Activated T-helper 2 cell treated with anti-CD3 and anti-CD28 coated beads, Interferon-gamma antibody, Interleukin-2, Interleukin-4, amounts not matched to agents 10 μg/mL and 5 μg/mL and 100 μg/mL, durations not matched to agents 14 hours and 24 hours and 36 hours (primary cell): ENCODE measurements around the gene MRFAP1L1. TPM values are rescaled to one million over a fixed set of nuclear protein-coding genes. Genes with fewer than 3 reads are reported as not detected.
"Not testable (repeated sequence)": the region's sequence is repeated elsewhere in the genome, so short reads cannot be mapped to it uniquely, and the experiment has no call there.

Experiments used
- DNase-seq: peaks from one replicate; pipeline ENCODE4 v3.0.0; 2021; ENCODE audit warnings: low spot score
- H3K27ac Mint-ChIP-seq: one replicate; pipeline ENCODE4 v1.8.0; 2021; ENCODE audit warnings: mixed read lengths
- H3K27me3 Mint-ChIP-seq: one replicate; pipeline ENCODE4 v1.8.0; 2021; ENCODE audit warnings: low read depth, mixed read lengths
- H3K36me3 Mint-ChIP-seq: one replicate; pipeline ENCODE4 v1.8.0; 2021; ENCODE audit warnings: low read depth, mixed read lengths
- H3K4me1 Mint-ChIP-seq: one replicate; pipeline ENCODE4 v1.8.0; 2021; ENCODE audit warnings: low read depth, mixed read lengths
- H3K4me3 Mint-ChIP-seq: one replicate; pipeline ENCODE4 v1.8.0; 2021; ENCODE audit warnings: low read depth, mild to moderate bottlenecking, moderate library complexity, mixed read lengths
- H3K9me3 Mint-ChIP-seq: one replicate; pipeline ENCODE4 v1.8.0; 2021; ENCODE audit warnings: mixed read lengths
- intact Hi-C: fragments of 100-400 bp; cut with micrococcal nuclease; formaldehyde crosslinking; loops from one replicate; pipeline ENCODE4 v1.15.1; 2023
- total RNA-seq: library from RNA; stranded (reverse); gene quantifications from 2 replicates; pipeline ENCODE4 v1.2.3, GENCODE V29; 2022

The MRFAP1L1 gene
- total RNA-seq, 1 donor from 2014 or later, result 49.6 TPM

DNA sequence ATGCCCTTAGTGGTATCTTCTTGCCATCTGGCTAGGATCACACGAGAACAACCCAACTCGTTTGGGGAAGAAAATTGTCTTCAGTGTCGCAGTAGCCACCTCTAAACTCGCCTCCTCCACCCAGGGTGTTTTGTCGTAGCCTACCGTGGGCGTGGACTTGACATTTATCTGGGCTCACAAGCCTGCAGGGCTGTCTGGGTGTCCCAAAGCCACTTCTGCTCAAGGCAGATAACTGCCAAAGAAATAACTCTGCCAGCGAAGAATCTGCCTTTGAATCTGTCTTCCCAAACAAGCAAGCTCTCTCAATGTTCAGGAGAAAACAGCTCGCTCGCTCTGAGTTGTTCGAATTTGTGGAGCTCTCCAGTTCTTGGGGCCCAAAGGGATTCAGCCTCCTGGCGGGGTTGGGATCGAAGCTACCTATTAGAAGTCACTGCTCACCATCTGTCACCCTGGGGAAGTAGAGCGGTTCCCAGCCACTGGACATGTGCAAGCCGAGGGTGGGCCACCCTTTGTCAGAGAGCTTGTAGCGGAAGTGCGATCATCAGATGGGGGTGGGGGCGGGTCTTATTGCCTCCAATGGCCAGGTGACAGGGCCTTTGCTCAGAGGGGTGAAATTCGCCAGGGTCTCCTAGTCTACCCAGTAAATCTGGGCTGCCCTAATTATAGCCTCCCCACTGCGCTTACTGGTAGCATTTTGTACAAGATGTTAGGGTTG is 21.1 kb upstream of the MRFAP1L1 start:
- Mint-ChIP-seq H3K4me3 (no peak overlapping the region), H3K27me3 (no peaks in the 10 kb centered on the region), H3K9me3 (no peaks in the 10 kb centered on the region), H3K36me3 (no peaks in the 10 kb centered on the region), H3K27ac (no peak overlapping the region), H3K4me1 (peaks cover 4% of the 10 kb centered on the region)
- DNase-seq, result no peak
- intact Hi-C loops, result no loop called here

DNA sequence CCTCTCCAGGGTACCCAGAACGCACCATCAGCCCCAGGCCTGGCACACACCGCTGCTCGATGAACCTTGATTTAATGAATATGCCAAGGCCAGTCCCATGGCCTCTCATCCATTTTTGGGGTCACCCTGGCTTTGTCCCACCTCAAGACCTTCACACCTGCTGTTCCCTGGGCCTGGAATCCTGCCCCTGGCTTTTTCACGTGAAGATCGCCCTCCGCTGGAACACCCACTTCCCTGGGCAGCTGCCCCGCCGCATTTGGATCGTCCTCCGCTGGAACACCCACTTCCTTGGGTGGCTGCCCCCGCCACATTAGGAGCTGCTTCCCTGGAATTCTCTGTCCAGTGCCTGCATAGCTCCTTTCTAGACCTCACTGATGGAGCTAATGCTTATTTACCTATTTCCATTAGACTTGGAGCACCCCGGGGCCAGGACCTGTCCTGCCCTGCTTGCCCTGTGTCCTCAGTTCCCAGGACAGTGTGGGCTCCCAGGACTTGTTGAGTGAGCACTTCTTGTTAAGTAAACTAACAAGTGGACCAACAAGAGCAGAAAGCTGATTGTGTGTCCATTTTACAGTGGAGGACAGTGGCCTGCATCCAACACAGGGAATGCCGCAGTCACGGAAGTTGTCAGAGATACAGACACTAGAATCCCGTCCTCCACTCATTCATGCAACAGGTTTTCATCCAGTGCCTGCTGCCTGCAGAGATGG is 18.8 kb upstream of the MRFAP1L1 start:
- intact Hi-C loops, result no loop called here
- Mint-ChIP-seq H3K9me3 (no peaks in the 10 kb centered on the region), H3K36me3 (no peaks in the 10 kb centered on the region), H3K27ac (no peak overlapping the region), H3K4me1 (peaks cover 4% of the 10 kb centered on the region), H3K27me3 (no peaks in the 10 kb centered on the region), H3K4me3 (no peak overlapping the region)
- DNase-seq, result no peak

DNA sequence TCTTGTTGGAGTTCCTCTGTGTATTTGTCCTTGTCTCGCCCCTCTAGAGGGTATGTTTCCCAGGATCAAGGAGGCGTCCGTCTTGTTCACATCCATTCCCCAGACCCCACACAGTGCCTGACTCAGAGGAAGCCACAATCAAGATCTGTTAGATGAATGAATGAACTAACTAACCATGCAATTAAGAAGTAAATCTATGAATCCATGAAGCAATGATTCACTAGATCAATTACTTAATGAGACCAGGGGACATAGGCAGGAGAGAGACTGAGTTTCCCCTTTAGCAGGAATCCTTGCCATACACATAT is 18.2 kb upstream of the MRFAP1L1 start:
- no peak overlapping the region for H3K27ac Mint-ChIP-seq
- H3K4me1 Mint-ChIP-seq, result peaks cover 4% of the 10 kb centered on the region
- H3K4me3 Mint-ChIP-seq, result no peak overlapping the region
- intact Hi-C loops, result no loop called here
- no peak for DNase-seq
- H3K9me3 Mint-ChIP-seq, result no peaks in the 10 kb centered on the region
- no peaks in the 10 kb centered on the region for H3K36me3 Mint-ChIP-seq
- no peaks in the 10 kb centered on the region for H3K27me3 Mint-ChIP-seq

DNA sequence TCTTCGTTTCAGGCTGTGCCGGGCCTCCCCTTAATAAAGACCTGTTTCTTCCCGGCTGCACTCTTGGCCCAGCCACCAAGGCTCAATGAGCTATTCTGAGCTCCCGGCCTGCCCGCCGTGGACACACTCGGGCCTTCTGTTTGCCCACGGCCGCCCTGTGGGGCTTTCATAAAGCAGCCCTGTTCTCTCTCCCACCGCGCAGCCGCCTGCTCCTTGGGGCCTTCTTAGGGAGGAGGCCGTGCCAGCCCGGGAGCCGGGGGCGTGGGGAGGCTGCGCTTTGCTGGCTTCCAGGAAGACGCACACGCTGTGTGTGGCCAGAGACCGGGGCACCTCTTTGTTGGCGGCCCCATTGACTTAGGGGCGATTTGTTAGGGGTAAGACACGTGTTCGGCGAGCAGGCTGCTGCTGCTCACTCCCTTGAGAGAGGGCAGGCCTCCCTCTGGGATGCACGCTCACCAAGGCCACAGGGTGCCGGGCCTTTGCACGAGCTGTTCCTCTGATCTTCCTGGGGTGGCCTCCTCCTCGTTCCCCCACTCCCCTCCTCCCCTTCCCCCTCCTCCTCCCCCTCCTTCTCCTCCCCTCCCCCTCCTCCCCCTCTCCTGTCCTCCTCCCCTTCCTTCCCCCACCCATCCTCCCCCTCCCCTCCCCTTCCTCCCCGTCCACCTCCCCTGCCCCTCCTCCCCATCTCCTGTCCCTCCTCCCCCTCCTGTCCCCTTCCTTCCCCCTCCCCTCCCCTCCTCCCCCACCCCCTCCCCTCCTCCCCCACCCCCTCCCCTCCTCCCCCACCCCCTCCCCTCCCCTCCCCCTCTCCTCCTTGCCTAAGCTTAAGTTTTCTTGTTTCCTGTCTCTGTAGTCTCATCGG is 17.6 kb upstream of the MRFAP1L1 start:
- no peak overlapping the region for H3K4me3 Mint-ChIP-seq
- H3K27ac Mint-ChIP-seq, result no peak overlapping the region
- H3K4me1 Mint-ChIP-seq, result peaks cover 4% of the 10 kb centered on the region
- no peaks in the 10 kb centered on the region for H3K9me3 Mint-ChIP-seq
- H3K27me3 Mint-ChIP-seq, result no peaks in the 10 kb centered on the region
- intact Hi-C loops, result no loop called here
- DNase-seq, result no peak
- no peaks in the 10 kb centered on the region for H3K36me3 Mint-ChIP-seq

DNA sequence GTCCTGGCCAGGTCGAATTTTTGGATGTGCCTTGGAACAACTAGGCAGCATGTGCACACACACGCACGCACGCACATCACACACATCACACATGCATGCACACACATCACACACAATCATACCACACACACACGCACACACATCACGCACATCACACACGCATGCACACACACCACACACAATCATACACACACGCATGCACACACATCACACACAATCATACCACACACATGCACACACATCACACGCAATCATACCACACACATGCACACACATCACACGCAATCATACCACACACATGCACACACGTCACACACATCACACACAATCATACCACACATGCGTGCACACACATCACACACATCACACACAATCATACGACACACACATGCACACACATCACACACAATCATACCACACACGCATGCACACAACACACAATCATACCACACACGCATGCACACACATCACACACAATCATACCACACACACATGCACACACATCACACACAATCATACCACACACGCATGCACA is 15.8 kb upstream of the MRFAP1L1 start:
- H3K27ac Mint-ChIP-seq, H3K4me3 Mint-ChIP-seq, H3K36me3 Mint-ChIP-seq, H3K27me3 Mint-ChIP-seq, DNase-seq, H3K4me1 Mint-ChIP-seq, H3K9me3 Mint-ChIP-seq, intact Hi-C loops: not testable (repeated sequence)

DNA sequence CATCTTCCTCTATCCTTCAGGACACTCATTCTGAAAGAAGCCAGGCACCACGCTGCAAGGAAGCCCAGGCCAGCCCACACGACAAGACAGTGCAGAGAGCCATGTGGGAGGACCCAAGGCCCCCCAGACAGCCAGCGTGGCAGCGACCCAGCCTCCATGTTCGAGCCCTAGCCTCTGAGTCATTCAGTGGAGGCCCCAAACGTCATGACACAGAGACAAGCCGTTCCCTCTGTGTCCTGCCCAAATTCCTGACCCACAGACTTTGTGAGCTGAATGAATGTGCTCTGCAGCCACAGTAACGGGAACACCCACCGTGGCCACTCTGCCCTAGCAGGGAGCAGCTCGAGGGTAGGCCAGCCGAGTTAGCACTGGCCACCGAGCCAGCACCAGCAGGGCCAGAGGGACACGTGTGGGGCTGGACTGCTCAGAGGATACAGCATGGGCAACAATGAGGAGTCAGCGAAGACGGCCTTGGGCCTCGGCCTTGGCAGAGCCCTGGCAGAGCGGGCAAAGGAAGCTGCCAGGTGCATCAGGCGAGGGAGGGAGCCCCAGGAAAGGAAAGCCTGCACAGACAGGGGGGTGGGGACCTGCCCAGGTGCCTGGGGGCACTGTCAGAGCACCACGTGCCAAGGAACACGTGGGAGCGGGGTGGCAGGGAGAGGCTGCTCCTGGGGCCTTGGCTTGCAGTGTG is 14.9 kb upstream of the MRFAP1L1 start:
- H3K9me3 Mint-ChIP-seq, result no peaks in the 10 kb centered on the region
- H3K36me3 Mint-ChIP-seq, result no peaks in the 10 kb centered on the region
- DNase-seq, result no peak
- no peak overlapping the region for H3K27ac Mint-ChIP-seq
- no peaks in the 10 kb centered on the region for H3K27me3 Mint-ChIP-seq
- H3K4me1 Mint-ChIP-seq, result peaks cover 6% of the 10 kb centered on the region
- intact Hi-C loops, result no loop called here
- H3K4me3 Mint-ChIP-seq, result no peak overlapping the region

DNA sequence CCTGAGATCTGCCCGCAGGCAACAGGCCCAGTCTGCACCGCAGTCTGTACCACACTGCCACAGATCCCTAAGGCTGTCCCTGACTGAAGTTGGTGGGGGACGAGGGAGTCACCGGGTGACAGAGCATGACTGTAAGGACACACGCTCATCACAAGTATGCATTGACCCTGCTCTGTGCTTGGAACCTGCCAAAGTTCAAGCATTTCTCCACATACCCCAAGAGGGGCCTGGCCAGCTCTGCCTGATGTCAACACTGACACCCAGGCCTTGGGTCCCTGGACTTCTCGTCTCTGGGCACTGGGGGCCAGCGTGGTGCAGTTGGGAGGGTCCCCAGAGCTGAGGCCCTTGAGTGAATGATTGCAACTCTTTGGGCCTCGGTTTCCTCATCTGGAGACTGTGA is 14.2 kb upstream of the MRFAP1L1 start:
- Mint-ChIP-seq H3K4me1 (peaks cover 11% of the 10 kb centered on the region), H3K27me3 (no peaks in the 10 kb centered on the region), H3K4me3 (no peak overlapping the region), H3K36me3 (peaks cover 4% of the 10 kb centered on the region), H3K27ac (no peak overlapping the region), H3K9me3 (no peaks in the 10 kb centered on the region)
- intact Hi-C loops, result no loop called here
- no peak for DNase-seq

DNA sequence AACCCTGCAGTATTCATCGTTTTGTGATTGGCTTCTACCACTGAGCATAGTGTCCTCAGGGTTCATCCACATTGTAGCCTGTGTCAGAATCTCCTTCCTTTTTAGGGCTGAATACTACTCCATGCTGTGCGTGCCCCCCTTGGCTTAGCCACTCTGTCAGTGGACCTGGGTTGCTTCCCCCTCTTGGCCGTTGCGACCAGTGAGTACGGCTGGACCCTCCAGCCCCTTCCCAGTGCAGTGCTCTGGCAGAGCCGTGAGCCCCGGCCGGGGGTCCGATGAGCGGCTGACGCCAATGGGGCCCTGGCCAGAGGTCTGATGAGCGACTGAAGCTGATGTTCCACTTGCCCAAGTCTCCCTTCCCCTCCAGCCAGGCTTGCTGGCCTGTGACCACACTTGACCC is 13.2 kb upstream of the MRFAP1L1 start:
- H3K27me3 Mint-ChIP-seq, result no peaks in the 10 kb centered on the region
- peaks cover 10% of the 10 kb centered on the region for H3K36me3 Mint-ChIP-seq
- H3K4me1 Mint-ChIP-seq, result peaks cover 17% of the 10 kb centered on the region
- H3K27ac Mint-ChIP-seq, result no peak overlapping the region
- no peak for DNase-seq
- intact Hi-C loops, result no loop called here
- no peaks in the 10 kb centered on the region for H3K9me3 Mint-ChIP-seq
- H3K4me3 Mint-ChIP-seq, result no peak overlapping the region

DNA sequence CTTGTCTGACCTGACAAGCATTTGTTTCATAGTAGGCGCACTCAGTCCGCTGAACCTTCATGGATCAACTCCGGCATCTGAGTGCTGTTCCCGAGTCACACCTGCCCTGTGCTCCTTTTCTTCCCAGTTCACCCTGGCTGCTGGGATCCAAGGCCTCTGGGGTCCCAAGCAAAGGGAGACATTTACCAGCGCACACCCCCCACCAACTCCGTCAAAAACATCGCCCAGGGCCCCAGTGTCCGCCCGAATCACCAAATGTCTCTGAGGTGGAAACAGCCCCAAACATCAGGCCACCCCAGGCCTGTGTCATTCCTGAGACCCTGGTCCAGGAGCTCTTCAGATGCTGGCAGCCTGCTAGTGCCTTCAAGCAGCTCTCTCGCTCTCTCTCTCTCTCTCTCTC is 11.5 kb upstream of the MRFAP1L1 start:
- no peak for DNase-seq
- Mint-ChIP-seq H3K36me3 (peaks cover 13% of the 10 kb centered on the region), H3K4me1 (peaks cover 17% of the 10 kb centered on the region), H3K9me3 (no peaks in the 10 kb centered on the region), H3K27me3 (no peaks in the 10 kb centered on the region), H3K27ac (no peak overlapping the region), H3K4me3 (no peak overlapping the region)
- intact Hi-C loops, result no loop called here

DNA sequence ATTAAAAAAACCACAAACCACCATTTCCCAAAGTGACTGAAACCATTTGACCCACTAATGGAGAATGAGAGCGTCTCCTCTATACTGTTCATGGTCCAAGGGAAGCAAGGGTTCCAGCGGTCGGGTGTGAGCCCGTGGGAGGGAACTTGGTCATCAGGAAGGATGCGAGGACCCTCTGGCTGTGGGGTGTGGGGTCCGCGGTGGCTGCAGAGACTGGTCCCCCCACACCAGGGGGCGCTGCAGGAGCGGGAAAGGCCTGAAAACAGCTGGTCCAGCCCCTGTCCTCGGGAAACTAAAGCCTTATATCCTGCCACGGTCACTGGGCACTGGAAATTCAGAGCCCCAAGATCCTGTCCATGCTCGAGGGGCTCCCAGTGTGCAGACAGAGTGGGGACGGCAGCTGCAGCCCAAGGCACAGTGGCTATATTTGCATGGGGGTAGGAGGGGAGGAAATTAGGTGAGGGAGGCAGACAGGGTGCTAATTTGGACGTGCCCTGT is 10.6 kb upstream of the MRFAP1L1 start:
- Mint-ChIP-seq H3K4me1 (peaks cover 24% of the 10 kb centered on the region), H3K27me3 (no peaks in the 10 kb centered on the region), H3K4me3 (no peak overlapping the region), H3K9me3 (no peaks in the 10 kb centered on the region), H3K36me3 (peaks cover 13% of the 10 kb centered on the region), H3K27ac (no peak overlapping the region)
- intact Hi-C loops, result loop anchor here (1.0 kb wide), 1 partner anchor 154 kb away; no protein-coding TSS in a partner anchor
- peak; percentile 67 for DNase-seq

DNA sequence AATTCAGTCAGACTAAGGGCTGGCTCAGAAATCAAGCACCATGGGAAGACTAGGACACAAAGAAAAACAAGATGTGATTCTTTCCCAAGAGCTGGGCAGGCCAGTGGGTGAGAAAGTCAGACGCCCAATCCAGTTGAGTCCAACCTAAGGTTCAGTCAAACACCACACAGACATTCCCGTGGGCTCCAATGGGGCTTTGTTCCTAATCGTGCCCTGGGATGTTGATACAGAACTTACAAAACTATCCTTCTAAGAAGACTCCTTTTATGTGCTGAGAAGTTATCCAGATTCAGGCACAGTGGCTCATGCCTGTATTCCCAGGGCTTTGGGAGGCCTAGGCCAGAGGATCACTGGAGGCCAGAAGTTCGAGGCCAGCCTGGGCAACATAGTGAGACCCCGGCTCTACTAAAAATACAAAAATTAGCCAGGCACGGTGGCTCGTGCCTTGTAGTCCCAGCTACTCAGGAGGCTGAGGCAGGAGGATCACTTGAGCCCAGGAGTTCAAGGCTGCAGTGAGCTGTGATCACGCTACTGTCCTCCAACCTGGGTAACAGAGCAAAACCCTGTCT is 10.0 kb upstream of the MRFAP1L1 start:
- H3K4me3 Mint-ChIP-seq, result no peak overlapping the region
- intact Hi-C loops, result loop anchor here (1.0 kb wide), 1 partner anchor 155 kb away; no protein-coding TSS in a partner anchor
- DNase-seq, result no peak
- H3K27ac Mint-ChIP-seq, result no peak overlapping the region
- peaks cover 24% of the 10 kb centered on the region for H3K4me1 Mint-ChIP-seq
- H3K27me3 Mint-ChIP-seq, result no peaks in the 10 kb centered on the region
- H3K9me3 Mint-ChIP-seq, result no peaks in the 10 kb centered on the region
- peaks cover 13% of the 10 kb centered on the region for H3K36me3 Mint-ChIP-seq
